HL-60 (cell line): ENCODE measurements around the gene GRID1.

Experiments used
- DNase-seq, 2 experiments: peaks; one replicate each; pipeline ENCODE4 v3.0.0-alpha.2; 2010 to 2020; ENCODE audit warnings: low read depth in 1 of 2, low spot score in 1 of 2
- H3K27ac ChIP-seq: fragments of 250-450 bp; sonication (Bioruptor Pico); replicated peaks from 2 replicates; pipeline ENCODE4 v1.5.1; 2020; ENCODE audit warnings: mild to moderate bottlenecking, moderate library complexity
- H3K27me3 ChIP-seq: fragments of 250-450 bp; sonication (Bioruptor Pico); 2 replicates; pipeline ENCODE4 v1.5.1; 2021; ENCODE audit warnings: mild to moderate bottlenecking, moderate library complexity; ENCODE audit not compliant: insufficient read depth, poor library complexity, severe bottlenecking
- H3K4me3 ChIP-seq: replicated peaks from 2 replicates; pipeline ENCODE4 v1.5.1; 2011; ENCODE audit warnings: mild to moderate bottlenecking, control low read depth, low read length; ENCODE audit not compliant: insufficient read depth
- CTCF ChIP-seq: IDR thresholded peaks from one replicate; pipeline ENCODE4 v1.5.1; 2011; ENCODE audit warnings: low read length, control low read depth, inconsistent platforms; ENCODE audit not compliant: insufficient read depth
- GABPA ChIP-seq: IDR thresholded peaks from 2 replicates; pipeline ENCODE4 v1.6.1; 2012; ENCODE audit warnings: low read depth
- POLR2AphosphoS5 ChIP-seq: IDR thresholded peaks from 2 replicates; pipeline ENCODE4 v1.6.1; 2012; ENCODE audit warnings: low read depth
- SPI1 ChIP-seq: IDR thresholded peaks from 2 replicates; pipeline ENCODE4 v1.6.1; 2012; ENCODE audit warnings: low read depth, mild to moderate bottlenecking, borderline replicate concordance
- TF ChIP-seq, protein P1 (sequence below): IDR thresholded peaks from 2 replicates; pipeline ENCODE4 v1.6.1; 2012; ENCODE audit warnings: low read depth; ENCODE audit not compliant: insufficient replicate concordance

Gene GRID1

GRCh38 chr10:85992324-85992723, 374.3 kb downstream of the GRID1 start:
- Histone ChIP-seq H3K27me3 (no peaks in the 10 kb centered on the region), H3K27ac (no peak overlapping the region), H3K4me3 (no peak overlapping the region)
- TF ChIP-seq, protein P1, sequence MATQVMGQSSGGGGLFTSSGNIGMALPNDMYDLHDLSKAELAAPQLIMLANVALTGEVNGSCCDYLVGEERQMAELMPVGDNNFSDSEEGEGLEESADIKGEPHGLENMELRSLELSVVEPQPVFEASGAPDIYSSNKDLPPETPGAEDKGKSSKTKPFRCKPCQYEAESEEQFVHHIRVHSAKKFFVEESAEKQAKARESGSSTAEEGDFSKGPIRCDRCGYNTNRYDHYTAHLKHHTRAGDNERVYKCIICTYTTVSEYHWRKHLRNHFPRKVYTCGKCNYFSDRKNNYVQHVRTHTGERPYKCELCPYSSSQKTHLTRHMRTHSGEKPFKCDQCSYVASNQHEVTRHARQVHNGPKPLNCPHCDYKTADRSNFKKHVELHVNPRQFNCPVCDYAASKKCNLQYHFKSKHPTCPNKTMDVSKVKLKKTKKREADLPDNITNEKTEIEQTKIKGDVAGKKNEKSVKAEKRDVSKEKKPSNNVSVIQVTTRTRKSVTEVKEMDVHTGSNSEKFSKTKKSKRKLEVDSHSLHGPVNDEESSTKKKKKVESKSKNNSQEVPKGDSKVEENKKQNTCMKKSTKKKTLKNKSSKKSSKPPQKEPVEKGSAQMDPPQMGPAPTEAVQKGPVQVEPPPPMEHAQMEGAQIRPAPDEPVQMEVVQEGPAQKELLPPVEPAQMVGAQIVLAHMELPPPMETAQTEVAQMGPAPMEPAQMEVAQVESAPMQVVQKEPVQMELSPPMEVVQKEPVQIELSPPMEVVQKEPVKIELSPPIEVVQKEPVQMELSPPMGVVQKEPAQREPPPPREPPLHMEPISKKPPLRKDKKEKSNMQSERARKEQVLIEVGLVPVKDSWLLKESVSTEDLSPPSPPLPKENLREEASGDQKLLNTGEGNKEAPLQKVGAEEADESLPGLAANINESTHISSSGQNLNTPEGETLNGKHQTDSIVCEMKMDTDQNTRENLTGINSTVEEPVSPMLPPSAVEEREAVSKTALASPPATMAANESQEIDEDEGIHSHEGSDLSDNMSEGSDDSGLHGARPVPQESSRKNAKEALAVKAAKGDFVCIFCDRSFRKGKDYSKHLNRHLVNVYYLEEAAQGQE = no peak
- TF ChIP-seq SPI1 (no peak), GABPA (no peak), CTCF (no peak)
- DNase-seq = no peak

DNA sequence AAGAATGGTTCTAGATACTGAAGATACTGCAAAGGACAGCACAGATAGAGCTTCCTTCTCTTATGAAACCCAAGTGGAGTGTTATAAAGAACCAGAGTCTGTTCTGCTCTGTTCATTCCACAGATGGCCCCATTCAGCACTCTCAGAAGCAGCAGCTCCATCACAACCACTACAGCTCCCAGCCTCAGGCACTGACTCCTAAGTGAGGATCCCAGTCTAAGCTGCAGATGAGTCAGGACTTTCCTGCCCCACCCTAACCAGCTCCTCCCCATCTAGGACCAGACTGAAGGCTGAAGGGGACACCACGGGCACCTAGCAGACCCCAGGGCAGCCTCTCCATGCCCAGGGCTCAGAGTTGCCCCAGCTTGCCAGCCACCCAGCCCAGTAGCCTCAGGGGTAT, 379.8 kb downstream of the GRID1 start:
- no peaks in the 10 kb centered on the region for H3K27me3 ChIP-seq
- TF ChIP-seq SPI1 (no peak), GABPA (no peak), CTCF (no peak), POLR2AphosphoS5 (no peak)
- TF ChIP-seq, protein P1 = no peak
- no peak overlapping the region for H3K4me3 ChIP-seq
- no peak overlapping the region for H3K27ac ChIP-seq
- no peak for DNase-seq

- H3K27ac ChIP-seq = no peak overlapping the region
- H3K4me3 ChIP-seq = no peak overlapping the region
- DNase-seq = no peak
- no peak for TF ChIP-seq CTCF
- no peaks in the 10 kb centered on the region for H3K27me3 ChIP-seq
Observed at GRCh38 chr10:85983051-85983450, 383.5 kb downstream of the GRID1 start.

DNA sequence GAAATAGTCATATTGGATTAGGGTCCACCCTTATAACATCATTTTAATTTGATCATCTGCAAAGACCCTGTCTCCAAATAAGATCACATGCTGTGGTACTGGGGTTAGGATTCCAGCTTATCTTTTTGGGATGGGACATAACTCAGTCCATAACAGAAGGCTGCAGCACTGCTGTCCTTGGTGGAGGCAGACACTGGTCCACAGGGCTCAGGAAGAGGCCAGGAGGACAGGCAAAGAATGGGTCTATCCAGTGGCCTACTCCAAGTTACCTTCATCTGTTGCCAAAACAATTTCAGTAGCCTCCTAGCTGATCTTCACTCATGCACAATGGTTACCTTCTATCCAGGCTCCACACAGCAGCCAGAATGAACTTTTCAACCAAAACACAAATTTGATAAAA, 387.0 kb downstream of the GRID1 start:
- Histone ChIP-seq H3K4me3 (no peak overlapping the region), H3K27ac (no peak overlapping the region), H3K27me3 (no peaks in the 10 kb centered on the region)
- TF ChIP-seq CTCF (no peak), POLR2AphosphoS5 (no peak), GABPA (no peak), SPI1 (no peak)
- TF ChIP-seq, protein P1 = no peak
- DNase-seq = no peak
